Stimulated activated CD4-positive, alpha-beta T cell treated with anti-CD3 and anti-CD28 coated beads, Interleukin-15, amount 100 ng/mL, for 1 hour (primary cell): ENCODE results near the gene PRTFDC1.
"Not testable (repeated sequence)": the region's sequence is repeated elsewhere in the genome, so short reads cannot be mapped to it uniquely, and the experiment has no call there.

Experiments used
- DNase-seq, 2 donors: peaks; one replicate each; pipeline ENCODE4 v3.0.0-alpha.2; 2020; ENCODE audit warnings: low read depth in 1 of 2, low spot score in 1 of 2

The PRTFDC1 gene

DNA sequence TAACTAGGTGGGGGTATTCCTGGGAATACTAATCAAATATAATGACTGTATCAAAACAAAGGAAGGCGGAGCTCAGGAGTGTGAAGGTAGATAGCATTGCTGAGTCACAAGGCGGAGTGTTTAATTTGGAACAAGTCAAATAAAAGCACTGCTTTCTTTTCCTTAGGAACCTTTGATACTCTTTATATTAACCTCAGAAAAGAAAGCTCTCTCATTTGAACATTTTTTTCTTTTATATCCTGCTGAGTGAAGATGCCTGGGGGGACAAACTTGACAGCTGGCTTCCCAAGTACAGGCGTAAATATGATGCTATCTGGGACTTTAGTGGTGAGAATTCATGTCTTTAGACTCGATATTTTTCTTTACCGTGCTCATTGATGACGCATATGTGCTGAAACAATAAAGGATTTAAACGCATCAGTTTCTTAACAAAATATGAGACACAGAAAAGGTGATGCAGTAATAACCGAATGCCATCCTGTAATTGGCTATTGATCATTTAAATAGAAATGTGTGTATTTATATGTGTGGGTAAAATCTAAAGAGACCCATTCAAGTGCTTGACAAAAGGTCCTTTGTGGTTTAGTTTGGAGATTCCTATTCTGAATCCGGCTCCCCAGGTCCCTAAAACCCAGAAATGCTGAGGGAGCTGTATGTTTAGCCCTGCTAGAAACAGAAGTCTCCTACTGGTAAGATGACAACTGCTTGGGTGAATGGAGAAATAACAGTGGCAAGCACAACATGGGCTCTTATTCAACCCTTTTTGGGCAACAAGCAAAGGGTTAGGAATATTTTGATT is 102.7 kb downstream of the PRTFDC1 start:
- no peak for DNase-seq

DNA sequence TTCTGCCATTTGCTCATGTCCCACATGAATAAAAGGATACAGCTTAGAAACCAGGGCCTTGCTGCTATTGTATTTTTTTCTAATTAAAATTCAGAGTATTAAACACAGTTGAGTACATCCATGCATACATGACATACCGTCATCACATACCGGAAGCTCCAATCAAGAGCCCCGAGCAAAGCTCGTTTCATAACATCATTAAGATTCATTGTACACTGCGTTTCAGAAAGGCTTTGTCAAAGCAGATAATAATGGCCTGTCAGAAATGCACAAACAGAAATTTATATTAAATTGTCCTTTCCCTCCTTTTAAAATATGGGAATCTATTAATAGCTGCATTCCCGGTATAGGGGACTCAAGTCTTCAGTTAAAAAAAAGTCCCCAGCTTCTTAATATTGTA is 103.4 kb downstream of the PRTFDC1 start:
- DNase-seq: no peak

DNA sequence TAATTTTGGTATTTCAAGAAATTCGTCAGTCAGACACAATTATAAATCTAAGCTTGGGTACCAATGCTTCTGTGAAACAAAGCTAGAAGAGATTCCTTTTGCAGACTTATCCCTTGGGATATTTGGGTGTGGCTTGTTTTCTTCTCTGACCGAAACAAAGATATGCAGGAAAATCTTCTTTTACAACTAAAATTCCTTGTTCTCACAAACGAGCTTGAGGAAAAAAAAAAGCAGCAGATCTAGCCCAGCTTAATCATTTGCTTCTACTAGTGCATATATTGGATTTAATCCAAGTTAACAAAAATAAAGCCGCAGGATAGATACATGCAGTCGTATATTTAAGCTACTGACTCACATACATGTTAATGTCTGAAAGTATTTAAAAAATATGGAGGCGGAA is 104.2 kb downstream of the PRTFDC1 start:
- DNase-seq: no peak

DNA sequence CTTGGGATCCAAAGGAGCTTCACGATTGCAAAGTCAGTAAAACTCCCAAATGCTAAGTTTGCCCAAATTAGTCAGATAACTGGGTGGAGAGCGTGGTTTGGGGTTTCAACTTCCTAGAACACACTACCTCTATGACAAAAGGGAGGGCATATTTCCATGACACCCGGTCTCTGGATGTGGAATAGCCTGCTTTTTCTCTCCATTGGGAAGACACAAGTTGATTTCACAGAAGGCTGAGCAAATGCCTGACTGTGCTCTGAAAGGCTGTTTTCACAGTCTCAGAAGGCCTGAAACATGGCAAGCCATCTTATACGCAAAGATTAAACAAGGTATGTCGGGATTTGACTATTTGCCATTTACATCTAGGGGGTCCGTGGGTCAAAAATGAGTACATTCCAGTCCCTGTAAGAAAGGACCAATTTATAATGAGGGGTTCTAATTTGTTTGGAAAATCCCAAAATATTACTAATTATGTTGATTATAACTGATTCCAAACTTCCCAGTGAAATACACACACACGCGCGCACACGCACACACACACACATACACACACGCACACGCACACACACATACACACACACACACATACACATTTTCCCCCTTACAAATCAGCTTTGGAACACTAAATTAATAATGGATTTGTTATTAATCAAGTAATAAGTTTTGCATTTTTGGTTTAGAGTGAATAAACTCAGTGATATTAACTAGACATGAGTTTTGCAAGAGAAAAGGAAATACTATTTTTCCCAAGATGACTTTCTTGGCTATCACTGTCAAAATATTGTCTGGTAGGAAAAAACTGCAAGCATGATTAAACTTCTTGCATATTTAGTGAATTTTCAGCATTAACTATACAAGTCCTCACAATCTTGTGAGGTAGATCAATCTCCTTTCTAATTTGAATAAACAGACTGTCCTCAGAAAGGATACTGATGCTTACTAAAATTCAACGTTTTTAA is 105.0 kb downstream of the PRTFDC1 start:
- DNase-seq: no peak

DNA sequence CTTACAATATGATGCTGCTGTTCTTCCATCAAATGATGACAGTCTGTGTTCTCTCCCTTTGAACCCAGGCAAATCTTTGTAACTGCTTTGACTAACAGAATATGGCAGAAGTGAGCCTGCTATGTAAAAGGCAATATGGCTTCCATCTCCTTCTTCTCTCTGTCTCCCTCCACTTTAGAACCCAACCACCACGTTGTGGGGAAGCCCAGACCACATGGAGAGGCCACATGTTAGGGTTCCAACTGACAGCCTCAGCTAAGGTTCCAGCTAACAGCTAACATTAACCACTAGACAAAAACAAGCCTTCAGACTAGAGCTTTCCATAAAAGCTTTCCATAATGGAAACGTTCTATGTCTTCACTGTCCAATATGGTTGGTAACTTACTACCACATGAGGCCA is 107.7 kb downstream of the PRTFDC1 start:
- no peak for DNase-seq

DNA sequence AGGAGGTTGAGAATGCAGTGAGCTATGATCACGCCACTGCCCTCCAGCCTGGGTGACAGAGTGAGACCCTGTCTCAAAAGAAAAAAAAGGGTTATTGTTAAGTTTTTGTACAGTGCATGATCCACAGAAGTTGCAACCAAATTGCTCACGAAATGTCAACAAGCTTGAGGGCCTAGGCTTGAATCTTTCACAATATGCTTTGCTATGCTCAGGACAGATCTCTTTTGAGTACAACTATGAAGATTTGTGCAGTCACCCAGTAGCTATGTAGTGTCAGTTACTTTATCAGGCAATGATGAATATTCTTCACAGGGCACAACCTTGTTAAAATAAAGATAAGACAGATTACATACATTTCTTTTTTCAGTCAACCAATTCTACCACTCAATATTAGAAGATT is 109.2 kb downstream of the PRTFDC1 start:
- DNase-seq: no peak

DNA sequence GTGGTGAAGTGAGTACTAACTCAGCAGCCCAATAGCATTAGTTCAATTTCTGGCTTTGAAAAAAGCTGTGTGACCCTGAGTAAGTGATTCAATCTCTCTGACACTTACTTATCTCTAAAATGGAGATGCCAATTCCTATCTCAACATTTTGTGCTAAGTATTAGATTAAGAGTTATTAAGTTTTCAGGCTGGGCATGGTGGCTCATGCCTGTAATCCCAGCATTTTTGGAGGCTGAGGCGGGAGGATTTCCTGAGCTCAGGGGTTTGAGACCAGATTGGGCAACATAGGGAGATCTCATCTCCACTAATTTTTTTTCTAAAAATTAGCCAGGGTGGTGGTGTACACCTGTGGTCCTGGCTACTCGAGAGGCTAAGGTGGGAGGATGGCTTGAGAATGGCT is 109.5 kb downstream of the PRTFDC1 start:
- DNase-seq: no peak

DNA sequence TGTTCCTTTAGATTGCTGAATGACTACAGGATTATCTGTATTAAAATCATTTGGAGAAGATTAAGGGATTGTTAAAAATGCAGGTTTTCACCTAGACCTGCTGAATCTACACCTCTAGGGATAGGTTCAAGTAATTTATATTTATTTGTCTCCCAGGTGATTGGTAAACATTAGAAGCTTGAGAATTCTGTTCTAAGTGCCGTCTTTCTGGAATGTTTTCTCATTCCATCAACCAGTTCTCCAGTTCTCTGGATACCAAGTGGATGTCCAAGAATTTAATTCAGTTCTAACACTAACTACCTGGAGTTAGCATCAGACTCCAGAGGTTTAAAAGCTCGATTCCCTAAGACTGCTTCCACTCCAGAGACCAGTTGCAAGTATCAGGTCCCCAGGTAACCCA is 110.9 kb downstream of the PRTFDC1 start:
- no peak for DNase-seq

DNA sequence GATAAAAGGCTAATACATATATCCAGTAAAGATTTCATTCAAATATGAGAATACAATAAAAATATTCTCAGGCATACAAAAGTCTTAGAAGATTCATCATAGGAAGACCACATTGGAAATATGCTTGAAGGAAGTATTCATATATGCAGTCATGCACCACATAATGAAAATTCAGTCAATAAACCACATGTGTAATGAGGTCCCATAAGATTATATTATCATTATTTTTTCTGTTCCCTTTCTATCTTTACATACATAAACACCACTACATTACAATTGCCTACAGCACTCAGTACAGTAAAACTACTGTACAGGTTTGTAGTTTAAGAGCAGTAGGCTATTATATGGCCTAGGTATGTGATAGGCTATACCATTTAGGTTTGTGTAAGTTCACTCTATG is 111.6 kb downstream of the PRTFDC1 start:
- DNase-seq: no peak

DNA sequence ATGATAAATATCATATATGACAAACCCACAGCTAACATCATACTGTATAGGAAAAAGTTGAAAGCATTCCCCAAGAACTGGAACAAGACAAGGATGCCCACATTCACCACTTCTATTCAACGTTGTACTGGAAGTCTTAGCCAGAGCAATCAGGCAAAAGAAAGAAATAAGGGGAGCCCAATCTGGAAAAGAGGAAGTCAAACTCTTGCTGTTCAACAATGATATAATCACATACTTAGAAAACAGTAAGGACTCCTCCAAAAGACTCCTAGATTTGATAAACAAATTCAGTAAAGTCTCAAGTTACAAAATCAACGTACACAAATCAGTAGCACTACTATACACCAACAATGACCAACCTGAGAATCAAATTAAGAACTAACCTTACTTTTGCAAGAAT is 114.6 kb downstream of the PRTFDC1 start:
- not testable (repeated sequence) for DNase-seq

DNA sequence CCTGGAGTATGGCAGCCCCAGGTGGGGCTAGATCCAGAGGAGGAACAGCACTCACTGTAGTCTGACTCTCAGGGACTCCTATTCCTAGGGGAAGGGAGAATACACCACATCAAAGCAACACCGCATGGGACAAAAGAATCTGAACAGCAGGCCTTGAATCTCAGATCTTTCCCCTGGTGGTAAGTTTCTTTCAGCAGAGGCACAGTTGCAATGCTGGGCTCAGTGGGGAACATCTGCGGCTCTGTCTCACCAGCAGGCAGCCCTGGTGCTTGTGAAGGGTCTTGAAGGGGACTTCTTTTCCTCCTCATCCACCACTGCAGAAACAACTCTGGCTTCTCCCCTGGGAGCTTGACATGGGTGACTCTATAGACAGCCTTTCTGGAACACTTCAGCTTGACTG is 117.5 kb downstream of the PRTFDC1 start:
- DNase-seq: no peak

DNA sequence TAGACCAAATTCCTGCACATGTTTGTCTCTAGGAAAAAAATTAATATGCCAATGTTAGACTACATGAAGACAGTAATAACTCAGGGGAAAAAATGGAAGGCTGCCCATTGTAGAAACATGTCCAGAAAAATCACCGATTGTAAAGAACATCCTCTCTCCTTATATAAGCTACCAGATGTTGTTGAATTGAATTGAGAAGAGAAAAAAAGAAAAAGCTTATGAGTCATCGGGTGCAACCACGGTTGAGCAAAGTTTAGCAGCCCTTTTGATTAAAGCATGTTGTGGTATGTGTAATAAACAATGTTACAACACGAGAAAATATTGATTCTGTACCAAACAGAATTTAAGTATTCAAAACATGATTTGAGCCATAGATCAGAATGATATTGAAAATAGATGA is 126.4 kb downstream of the PRTFDC1 start:
- no peak for DNase-seq

DNA sequence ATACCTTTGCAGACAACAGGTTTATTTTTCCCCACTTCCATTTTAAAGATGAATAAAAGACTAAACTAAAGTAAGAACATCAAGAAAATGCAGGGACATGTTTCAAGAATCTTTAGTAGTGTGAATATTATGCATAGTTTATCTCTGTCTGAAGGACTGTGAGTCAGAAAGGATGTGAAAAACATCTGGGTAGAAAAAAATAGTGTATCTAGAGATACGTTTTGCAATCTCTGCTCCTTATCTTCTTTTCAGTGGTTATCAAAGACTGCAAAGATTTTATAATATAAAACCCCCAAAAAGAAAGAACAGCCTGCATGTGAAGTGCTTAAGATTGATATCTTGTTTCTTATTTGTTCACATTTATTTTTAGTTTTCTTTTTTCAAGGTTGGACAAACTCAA is 126.9 kb downstream of the PRTFDC1 start:
- no peak for DNase-seq

DNA sequence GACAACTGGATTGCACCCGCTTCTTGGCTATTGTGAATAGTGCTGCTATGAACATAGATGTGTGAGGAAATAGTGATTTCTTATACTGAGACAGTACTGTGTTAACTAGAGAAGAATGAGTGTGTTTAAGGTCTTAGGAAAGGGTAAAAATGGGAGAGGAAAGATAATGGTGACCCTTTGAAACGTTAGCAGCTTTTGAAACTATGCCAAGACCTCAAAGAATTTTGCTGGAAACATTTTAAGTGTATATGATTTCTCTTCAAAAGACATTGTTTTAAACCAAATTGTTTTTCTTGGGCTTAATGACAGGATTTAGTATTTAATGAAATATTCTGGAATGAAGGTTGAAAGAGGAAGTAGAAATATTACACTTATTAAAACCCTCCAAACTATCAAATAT is 127.9 kb downstream of the PRTFDC1 start:
- DNase-seq: no peak

DNA sequence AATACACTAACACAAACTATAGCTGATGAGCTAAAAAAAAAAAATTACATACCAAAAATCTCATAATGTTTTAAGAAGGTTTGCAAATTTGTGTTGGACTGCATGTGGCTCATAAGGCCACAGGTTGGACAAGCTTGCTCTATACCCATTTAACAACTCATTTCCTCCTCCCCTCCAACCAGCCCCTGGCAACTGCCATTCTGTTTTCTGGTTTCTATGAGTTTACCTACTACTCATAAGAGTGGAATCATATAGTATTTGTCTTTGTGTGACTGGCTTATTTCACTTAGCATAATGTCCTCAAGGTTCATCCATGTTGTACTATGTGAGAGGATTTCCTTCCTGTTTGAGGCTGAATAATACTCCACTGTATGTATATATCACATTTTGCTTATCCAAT is 128.3 kb downstream of the PRTFDC1 start:
- no peak for DNase-seq

DNA sequence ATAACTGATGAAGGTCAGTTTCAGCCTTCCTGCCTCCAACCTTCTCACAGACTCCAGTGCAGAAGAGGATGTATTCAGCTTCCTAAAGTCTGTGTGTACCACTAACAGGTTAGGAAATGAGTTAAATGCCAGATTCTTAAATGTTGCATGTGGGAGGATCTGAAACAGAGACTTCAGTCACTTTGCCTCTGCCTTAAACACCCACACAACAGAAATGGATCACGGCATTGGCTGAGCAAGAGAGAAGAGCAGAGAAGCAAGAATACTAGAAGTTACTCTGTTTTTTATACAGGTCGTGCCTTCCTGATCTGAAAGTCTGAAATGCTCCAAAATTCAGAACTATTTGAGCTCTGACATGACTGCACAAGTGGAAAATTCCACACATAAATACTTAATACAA is 129.8 kb downstream of the PRTFDC1 start:
- no peak for DNase-seq

DNA sequence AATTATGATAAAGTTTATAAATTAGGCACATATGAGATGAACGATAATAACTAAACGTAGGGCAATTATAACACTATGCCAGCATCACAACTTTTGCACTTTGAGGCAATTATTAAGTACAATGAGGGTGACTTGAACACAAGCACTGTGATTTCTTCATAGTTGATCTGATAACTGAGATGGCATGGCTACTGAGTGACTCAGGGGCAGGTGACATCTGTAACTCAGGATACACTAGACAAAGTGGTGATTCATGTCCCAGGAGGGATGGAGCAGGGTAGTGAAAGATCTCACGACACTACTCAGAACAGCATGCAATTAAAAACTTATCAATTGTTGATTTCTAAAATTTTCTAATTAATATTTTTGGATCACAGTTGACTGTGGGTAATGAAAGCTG is 130.4 kb downstream of the PRTFDC1 start:
- no peak for DNase-seq

DNA sequence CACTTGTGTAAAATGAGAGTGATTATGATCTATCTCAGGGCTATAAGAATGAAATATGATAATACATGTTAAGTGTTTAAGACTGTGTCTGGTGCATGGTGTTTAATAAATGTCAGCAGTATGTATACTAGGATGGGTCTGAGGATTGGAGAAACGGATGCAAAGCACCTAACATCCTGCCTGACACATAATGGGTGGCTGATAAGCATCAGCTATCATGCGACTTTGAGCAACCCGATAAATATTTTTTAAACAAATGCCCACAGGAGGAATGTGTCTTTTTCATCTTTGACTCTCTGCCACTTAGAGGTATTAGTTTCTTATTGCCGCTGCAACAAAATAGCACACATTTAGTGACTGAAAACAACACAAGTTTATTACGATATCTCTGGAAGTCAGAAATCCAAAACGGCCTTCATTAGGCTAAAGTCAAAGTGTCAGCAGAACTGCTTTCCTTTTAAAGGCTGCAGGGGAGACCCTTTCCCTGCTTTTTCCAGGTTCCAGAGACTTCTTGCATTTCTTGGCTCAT is 135.5 kb downstream of the PRTFDC1 start:
- DNase-seq: no peak

DNA sequence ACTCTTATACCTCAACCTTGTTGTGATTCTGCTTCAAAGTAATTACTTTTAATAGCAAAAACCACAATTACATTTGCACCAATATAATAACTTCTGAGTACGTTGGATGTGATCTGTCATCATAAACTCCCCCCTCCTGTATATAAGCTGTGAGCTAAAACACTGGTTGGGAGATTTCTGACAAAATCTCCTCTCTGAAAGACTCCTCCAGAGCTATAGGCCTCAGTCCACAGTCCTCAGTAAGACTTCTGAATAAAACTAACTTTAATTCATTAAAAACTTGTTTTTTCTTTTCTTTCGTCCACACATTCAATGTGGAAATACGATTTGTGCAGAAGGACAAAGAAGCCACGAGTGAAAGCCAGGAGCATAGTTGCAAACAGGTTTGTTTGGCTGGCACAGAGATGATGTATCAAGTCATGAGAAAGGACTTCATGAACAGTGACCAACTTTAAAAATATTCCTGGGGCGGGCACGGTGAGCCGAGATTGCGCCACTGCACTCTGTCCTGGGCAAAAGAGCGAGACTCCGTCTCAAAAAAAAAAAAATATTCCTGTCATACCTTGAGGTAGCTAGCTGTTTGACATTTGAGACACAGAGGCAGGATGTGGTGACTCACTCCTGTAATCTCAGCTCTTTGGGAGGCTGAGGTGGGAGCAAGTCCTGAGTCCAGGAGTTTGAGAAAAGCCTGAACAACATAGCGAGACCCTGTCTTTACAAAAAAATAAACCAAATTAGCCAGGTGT is 137.7 kb downstream of the PRTFDC1 start:
- DNase-seq: no peak

DNA sequence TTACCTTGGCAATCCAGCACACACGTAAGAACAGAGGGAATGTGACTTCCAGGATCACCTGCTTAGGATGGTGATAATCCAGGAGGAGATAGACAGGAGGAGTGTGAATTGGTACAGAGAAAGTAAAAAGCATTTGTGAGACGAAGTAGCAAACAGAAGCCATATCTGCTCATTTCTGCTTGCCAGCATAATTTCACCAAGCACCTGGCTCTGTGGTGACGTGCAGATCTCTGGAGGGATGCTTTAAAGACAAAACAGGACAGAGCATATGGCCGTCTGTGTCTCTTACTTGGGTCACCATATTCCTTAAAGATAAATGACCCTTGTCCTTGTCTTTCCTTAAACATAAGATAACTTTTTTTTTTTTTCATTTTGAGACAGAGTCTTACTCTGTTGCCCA is 138.6 kb downstream of the PRTFDC1 start:
- DNase-seq: no peak

DNA sequence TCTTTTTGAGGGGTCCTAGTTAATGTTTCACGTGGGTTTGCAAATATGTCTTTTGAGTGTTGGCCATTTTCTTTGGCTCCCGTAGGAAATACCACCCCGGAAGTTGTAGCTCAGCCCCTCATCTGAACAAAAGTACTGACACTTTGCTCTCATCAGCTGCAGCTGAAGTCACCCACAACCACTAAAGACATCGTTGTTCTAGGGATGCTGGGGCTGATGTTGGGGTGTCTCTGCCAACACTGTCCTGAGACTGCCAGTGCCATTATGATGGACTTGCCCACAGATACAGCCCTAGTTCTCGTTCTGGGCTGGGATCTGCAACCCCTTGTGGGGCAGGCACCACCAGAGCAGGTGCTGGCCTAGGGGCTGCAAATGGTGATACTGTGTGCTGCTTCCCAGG is 146.1 kb downstream of the PRTFDC1 start:
- DNase-seq: no peak
